Testis (tissue), 2 donors: ENCODE measurements around the gene GSX1.

Experiments used
- POLR2A ChIP-seq: fragments of 450-650 bp; IDR thresholded peaks from one replicate; pipeline ENCODE4 v1.6.1; 2017; ENCODE audit warnings: antibody characterized with exemption, mild to moderate bottlenecking, moderate library complexity
- TF ChIP-seq, protein P1 (sequence below), 3 experiments: fragments of 450-650 bp in 2 of 3; fragments of 200-600 bp in 1 of 3; sonication (generic) in 1 of 3; IDR thresholded peaks; one replicate each; pipeline ENCODE4 v1.5.1; 2016 to 2019; ENCODE audit warnings: antibody characterized with exemption in 3 of 3, mild to moderate bottlenecking in 2 of 3, moderate library complexity in 1 of 3

DNA sequence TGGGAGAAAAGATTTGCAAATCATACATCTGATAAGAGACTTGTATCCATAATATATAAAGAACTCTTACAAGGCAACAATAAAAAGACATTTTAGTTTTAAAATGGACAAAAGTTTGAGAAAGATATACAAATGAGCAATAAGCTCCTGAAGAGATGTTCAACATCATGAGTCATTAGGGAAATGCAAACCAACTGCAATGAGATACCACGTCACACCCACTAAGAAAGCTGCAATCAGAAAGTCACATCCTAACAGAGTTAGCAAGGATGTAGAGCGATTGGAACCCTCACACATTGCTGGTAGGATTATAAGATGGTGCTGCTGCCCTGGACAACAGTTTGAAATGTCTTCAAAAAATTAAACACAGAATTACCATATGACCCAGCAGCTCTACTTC lies 50.3 kb downstream of the GSX1 start:
- TF ChIP-seq, protein P1, sequence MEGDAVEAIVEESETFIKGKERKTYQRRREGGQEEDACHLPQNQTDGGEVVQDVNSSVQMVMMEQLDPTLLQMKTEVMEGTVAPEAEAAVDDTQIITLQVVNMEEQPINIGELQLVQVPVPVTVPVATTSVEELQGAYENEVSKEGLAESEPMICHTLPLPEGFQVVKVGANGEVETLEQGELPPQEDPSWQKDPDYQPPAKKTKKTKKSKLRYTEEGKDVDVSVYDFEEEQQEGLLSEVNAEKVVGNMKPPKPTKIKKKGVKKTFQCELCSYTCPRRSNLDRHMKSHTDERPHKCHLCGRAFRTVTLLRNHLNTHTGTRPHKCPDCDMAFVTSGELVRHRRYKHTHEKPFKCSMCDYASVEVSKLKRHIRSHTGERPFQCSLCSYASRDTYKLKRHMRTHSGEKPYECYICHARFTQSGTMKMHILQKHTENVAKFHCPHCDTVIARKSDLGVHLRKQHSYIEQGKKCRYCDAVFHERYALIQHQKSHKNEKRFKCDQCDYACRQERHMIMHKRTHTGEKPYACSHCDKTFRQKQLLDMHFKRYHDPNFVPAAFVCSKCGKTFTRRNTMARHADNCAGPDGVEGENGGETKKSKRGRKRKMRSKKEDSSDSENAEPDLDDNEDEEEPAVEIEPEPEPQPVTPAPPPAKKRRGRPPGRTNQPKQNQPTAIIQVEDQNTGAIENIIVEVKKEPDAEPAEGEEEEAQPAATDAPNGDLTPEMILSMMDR (IDR thresholded peaks at IDR 0.05) = no peak
- no peak for TF ChIP-seq POLR2A
